NB4 (cell line): ENCODE results near the gene TSC1.

Experiments used
- DNase-seq: peaks from one replicate; pipeline ENCODE4 v3.0.0; 2010; ENCODE audit warnings: low read depth
- H3K4me3 ChIP-seq: one replicate; pipeline ENCODE4 v1.5.1; 2011; ENCODE audit warnings: mild to moderate bottlenecking, low read depth, low read length, moderate library complexity
- MYC ChIP-seq: IDR thresholded peaks from 2 replicates; pipeline ENCODE4 v1.6.1; 2011; ENCODE audit warnings: low read depth, low read length
- POLR2A ChIP-seq: IDR thresholded peaks from 2 replicates; pipeline ENCODE4 v1.6.1; 2011; ENCODE audit warnings: mild to moderate bottlenecking; ENCODE audit not compliant: insufficient read length; ENCODE audit errors: extremely low read depth
- TF ChIP-seq, protein P1 (sequence below): IDR thresholded peaks from 2 replicates; pipeline ENCODE4 v1.6.1; 2011; ENCODE audit warnings: low read depth, low read length
- TF ChIP-seq, protein P2 (sequence below): IDR thresholded peaks from one replicate; pipeline ENCODE4 v1.5.1; 2012; ENCODE audit warnings: low read depth, low read length

Gene TSC1

DNA sequence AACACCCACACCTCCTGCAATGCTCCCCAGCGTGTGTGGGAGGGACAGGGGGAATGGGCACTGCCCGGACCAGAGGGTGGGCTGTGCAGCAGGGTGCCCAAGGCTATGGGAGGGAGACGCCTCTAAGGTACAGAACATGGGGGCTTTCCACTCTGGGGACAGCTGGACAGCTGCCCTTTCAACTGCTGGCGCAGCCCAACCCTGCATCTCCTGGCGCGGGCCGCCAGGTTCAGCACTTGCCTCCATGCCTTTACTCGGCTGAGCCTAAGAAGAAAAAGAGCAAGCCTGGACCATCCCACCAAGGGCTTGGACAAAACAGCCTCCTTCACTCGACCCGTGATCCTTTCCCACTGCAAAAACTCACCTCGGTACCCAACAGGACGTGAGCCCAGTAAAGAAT, 81.3 kb downstream of the TSC1 start:
- H3K4me3 ChIP-seq = no peak overlapping the region
- DNase-seq = no peak
- TF ChIP-seq POLR2A = no peak

DNA sequence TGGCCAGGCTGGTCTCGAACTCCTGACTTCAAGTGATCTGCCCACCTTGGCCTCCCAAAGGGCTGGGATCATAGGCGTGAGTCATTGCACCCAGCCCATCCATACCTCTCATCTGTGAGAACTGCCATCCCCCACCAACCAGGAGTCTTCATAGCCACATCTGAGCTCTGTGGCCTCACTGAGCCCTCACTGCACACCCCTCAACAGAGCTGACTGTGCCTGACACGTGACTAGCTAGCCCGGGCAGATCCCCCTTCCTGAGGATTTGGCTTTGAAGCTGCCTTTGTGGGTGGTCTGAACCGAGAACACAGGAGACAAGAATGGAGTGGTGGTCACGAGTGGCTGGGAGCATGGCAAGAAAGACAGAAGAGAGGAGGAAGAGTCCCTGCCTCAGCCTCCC, 81.9 kb downstream of the TSC1 start:
- no peak for DNase-seq
- TF ChIP-seq POLR2A = no peak
- TF ChIP-seq, protein P1, sequence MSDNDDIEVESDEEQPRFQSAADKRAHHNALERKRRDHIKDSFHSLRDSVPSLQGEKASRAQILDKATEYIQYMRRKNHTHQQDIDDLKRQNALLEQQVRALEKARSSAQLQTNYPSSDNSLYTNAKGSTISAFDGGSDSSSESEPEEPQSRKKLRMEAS = no peak
- TF ChIP-seq, protein P2, sequence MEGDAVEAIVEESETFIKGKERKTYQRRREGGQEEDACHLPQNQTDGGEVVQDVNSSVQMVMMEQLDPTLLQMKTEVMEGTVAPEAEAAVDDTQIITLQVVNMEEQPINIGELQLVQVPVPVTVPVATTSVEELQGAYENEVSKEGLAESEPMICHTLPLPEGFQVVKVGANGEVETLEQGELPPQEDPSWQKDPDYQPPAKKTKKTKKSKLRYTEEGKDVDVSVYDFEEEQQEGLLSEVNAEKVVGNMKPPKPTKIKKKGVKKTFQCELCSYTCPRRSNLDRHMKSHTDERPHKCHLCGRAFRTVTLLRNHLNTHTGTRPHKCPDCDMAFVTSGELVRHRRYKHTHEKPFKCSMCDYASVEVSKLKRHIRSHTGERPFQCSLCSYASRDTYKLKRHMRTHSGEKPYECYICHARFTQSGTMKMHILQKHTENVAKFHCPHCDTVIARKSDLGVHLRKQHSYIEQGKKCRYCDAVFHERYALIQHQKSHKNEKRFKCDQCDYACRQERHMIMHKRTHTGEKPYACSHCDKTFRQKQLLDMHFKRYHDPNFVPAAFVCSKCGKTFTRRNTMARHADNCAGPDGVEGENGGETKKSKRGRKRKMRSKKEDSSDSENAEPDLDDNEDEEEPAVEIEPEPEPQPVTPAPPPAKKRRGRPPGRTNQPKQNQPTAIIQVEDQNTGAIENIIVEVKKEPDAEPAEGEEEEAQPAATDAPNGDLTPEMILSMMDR = no peak
- H3K4me3 ChIP-seq = no peak overlapping the region

DNA sequence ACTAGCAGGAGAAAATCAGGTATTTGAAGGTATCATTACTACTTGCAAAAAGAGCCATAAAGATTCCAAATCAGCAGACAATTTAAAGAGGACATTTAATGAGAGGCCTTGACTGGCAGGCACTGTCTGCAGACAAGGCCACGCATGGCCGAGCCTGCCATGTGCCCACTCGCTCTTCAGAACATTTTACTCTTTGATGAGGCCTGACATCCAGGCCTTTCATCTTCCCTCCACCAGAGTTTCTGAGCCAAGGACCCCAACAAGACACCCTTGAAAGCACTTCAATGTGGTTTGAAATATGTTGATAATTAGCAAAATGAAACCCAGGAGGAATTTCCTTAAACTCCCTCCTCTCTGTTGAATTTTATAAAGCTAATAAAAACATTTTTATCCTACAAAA, 82.8 kb downstream of the TSC1 start:
- DNase-seq = no peak
- H3K4me3 ChIP-seq = no peak overlapping the region
- TF ChIP-seq POLR2A = no peak
- no peak for TF ChIP-seq MYC
- TF ChIP-seq, protein P2 = no peak

DNA sequence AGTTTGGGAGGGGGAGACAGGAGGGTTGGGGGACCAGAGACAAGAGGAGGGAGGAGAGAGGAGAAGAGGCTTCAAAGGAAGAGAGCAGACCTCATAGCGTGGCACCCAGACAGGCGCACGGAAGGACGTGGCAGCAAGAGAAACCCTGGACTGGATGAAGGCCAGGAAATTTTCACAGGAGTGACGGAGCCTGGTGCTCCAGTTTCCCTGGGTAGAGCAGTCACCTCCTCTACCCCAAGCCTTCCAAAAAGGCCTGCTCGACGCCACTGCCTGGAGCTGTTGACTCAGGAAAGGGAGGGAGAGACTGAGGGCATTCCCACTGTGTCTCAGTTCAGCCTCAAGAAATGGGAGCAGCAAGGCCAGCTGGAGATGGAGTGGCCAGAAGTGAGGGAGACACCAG, 85.7 kb downstream of the TSC1 start:
- TF ChIP-seq, protein P1 = no peak
- TF ChIP-seq, protein P2 = no peak
- TF ChIP-seq POLR2A = no peak
- no peak for TF ChIP-seq MYC
- H3K4me3 ChIP-seq = no peak overlapping the region

DNA sequence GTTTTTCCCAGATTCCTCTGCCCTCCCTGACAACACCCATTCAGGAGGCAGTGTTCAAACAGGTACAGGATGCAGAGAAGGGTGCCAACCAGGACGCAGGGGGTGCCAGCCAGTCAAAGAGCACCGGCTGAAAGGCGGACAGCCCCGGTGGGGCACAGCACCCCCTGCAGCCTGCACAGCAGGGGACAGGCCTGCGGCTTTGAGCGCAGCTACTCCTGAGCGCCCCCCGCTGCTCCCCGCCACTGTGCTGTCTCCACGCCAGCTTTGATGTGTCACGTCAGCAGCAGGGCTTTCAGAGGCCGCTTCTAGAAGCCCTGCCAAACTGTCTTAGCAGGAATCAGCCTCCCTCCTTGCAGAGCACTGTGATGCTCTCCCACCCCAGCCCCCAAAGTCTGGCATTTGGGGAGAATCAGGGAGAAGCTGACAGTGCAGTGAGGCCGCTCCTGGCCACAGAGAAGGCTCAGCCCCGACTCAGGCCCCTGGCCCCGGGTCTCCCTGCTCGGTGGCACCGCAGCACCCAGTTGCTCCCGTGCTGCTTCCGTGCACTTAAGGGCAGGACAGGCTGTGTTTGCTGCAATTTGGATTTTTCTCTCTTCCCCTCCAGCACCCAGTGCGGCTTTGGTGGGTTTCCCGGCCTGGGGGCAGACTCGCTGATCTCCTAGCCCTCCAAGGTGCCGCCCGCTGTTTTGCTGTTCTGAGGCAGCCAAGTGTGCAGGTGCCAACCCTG, 86.6 kb downstream of the TSC1 start:
- peak; percentile 9 for DNase-seq
- H3K4me3 ChIP-seq = no peak overlapping the region
- no peak for TF ChIP-seq POLR2A

More for the DNA sequence above, 85.7 kb downstream of the TSC1 start:
- no peak for DNase-seq

DNA sequence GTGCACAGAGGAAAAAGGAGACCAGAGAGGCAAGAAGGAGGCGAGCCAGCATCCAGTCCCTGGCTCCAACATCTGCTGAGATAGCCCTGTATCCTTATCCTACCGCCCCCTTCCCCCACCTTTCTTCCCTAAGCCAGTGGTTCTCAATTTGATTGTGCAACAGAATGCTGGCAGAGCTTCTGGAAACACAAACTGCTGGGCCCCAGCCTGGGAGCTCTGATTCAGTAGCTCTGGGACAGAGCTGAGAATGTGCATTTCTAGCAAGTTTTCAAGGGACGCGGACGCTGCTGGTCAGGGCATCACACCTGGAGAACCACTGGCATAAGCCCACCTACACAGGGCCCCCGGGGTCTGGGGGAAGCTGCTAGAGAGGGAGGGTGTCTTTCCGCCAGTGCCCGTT, 87.4 kb downstream of the TSC1 start:
- no peak overlapping the region for H3K4me3 ChIP-seq
- TF ChIP-seq MYC = no peak
- no peak for TF ChIP-seq POLR2A
- TF ChIP-seq, protein P2 = no peak
- TF ChIP-seq, protein P1 = no peak
- DNase-seq = peak; percentile 12

DNA sequence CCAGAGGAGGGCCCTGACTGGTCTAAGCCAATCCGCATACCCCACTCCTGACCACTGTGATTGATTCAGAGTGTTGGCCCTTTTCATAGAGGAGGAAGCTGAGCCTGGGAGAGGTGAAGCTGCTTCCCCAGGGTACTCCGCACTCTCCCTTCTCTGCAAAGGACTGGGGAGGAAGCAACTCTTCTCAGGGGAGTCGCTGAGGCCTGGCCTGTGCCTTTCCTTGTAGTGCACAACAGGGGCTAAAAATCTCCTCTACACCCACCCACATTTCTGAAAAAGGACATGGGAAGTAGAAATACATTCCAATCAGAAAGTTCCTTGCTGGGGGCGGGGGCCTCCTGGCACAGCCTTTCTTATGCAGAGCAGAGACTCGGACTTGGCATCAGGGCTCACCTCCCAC, 88.5 kb downstream of the TSC1 start:
- DNase-seq = no peak
- H3K4me3 ChIP-seq = no peak overlapping the region
- no peak for TF ChIP-seq MYC
- TF ChIP-seq POLR2A = no peak
- TF ChIP-seq, protein P1 = no peak
- TF ChIP-seq, protein P2 = no peak
